Motor neuron (in vitro differentiated cells): ENCODE data around the gene KAT7. TPM values are rescaled to one million over a fixed set of nuclear protein-coding genes. Genes with fewer than 3 reads are reported as not detected.

Experiments used
- ATAC-seq, 8 experiments: fragments of 200-7000 bp; cut with Tn5 transposase; replicated peaks in 6 of 8; 2 replicates each; pipeline ENCODE4 v1.8.0; 2021; ENCODE audit warnings: mild to moderate bottlenecking in 8 of 8, moderate library complexity in 8 of 8
- H3K27ac ChIP-seq, 2 donors: fragments of 250-450 bp; sonication (Bioruptor Pico); 2 replicates each; pipeline ENCODE4 v1.9.0; 2021; ENCODE audit warnings: antibody characterized with exemption in 2 of 2, mild to moderate bottlenecking in 2 of 2, moderate library complexity in 1 of 2
- H3K4me1 ChIP-seq, 2 donors: fragments of 250-450 bp; sonication (Bioruptor Pico); replicated peaks in 1 of 2; 2 replicates each; pipeline ENCODE4 v1.6.1; 2021; ENCODE audit warnings: antibody characterized with exemption in 2 of 2, mild to moderate bottlenecking in 2 of 2, moderate library complexity in 1 of 2
- H3K4me3 ChIP-seq, 5 donors: fragments of 250-450 bp; sonication (Bioruptor Pico); 2 replicates each; pipeline ENCODE4 v1.9.0; 2021; ENCODE audit warnings: antibody characterized with exemption in 5 of 5, mild to moderate bottlenecking in 5 of 5, moderate library complexity in 4 of 5
- WGBS, 10 experiments: fragments of 450-650 bp; shearing (Covaris generic); methylation state at CpG; one replicate each; pipeline ENCODE4 v1.0.0; 2022; 5-methylcytosine and 5-hydroxymethylcytosine counted together
- in situ Hi-C, 9 experiments: fragments of 400-800 bp; cut with MboI; loops; one replicate each; pipeline ENCODE4 v1.15.0; 2021; ENCODE audit warnings: low sequenced_read_pairs in 9 of 9, low pct_unique_long_range_greater_than_20kb in 2 of 9; ENCODE audit not compliant: unreplicated experiment in 9 of 9
- total RNA-seq, 8 experiments: library from RNA; unstranded; fragments of 300-600 nt; gene quantifications; 2 replicates each; pipeline versions ENCODE4 v1.2.3 to v1.2.4, GENCODE V29; 2022

Gene KAT7
- total RNA-seq, 8 experiments from 2014 or later: 18.2 to 45.5 (median 33.7) TPM

GRCh38 chr17:49873926-49874325, 85.4 kb downstream of the KAT7 start:
- in situ Hi-C loops: loop anchor here in 3 of 9 experiments (10.0 to 25.0 kb wide), 2 partner anchors 113 to 121 kb away; partner anchors contain the start of gene DLX3 (in 3 of the 3)
- no peak overlapping the region for H3K27ac ChIP-seq
- H3K4me3 ChIP-seq: no peak overlapping the region
- 20 to 100% (median 43%) methylated on average over 1 to 3 of the region's 3 CpGs; no CpG with 5 or more reads in 5 of the 10 experiments for WGBS, 10 experiments
- no peak for ATAC-seq
- H3K4me1 ChIP-seq: no peaks in the 10 kb centered on the region

- Histone ChIP-seq H3K4me3 (no peak overlapping the region), H3K27ac (no peak overlapping the region), H3K4me1 (no peaks in the 10 kb centered on the region)
- WGBS, 10 experiments: 20 to 100% (median 80%) methylated on average over 1 to 2 of the region's 2 CpGs; no CpG with 5 or more reads in 5 of the 10 experiments
- in situ Hi-C loops: loop anchor here in 3 of 9 experiments (10.0 to 25.0 kb wide), 2 partner anchors 112 to 120 kb away; partner anchors contain the start of gene DLX3 (in 3 of the 3)
- ATAC-seq: no peak
Measured at GRCh38 chr17:49874911-49875310, 86.4 kb downstream of the KAT7 start.

- in situ Hi-C loops: loop anchor here in 1 of 9 experiments (10.0 kb wide), 1 partner anchor 119 kb away; the partner anchor contains the start of gene DLX3
- H3K4me3 ChIP-seq: no peak overlapping the region
Measured at GRCh38 chr17:49875685-49876084, 87.2 kb downstream of the KAT7 start.

GRCh38 chr17:49878931-49879904, 90.7 kb downstream of the KAT7 start:
- H3K4me3 ChIP-seq: no peak overlapping the region
- H3K4me1 ChIP-seq: peaks cover 0 to 3% of the 10 kb centered on the region in 2 donors
- in situ Hi-C loops: loop anchor here in 1 of 9 experiments (10.0 kb wide), 1 partner anchor 116 kb away; the partner anchor contains the start of gene DLX3
- ATAC-seq: no peak
- WGBS, 10 experiments: 0 to 100% (median 59%) methylated on average over 1 to 7 of the region's 14 CpGs
- H3K27ac ChIP-seq: no peak overlapping the region

More at GRCh38 chr17:49875685-49876084, 87.2 kb downstream of the KAT7 start:
- H3K4me1 ChIP-seq: peaks cover 0 to 3% of the 10 kb centered on the region in 2 donors
- no peak overlapping the region for H3K27ac ChIP-seq
- WGBS, 10 experiments: 60% methylated on average over 1 of the region's 9 CpGs; no CpG with 5 or more reads in 9 of the 10 experiments
- ATAC-seq: no peak

- WGBS, 10 experiments: 0 to 47% (median 10%) methylated on average over 2 to 9 of the region's 41 CpGs; no CpG with 5 or more reads in 5 of the 10 experiments
- in situ Hi-C loops: no loop called here
- Histone ChIP-seq H3K4me3 (no peak overlapping the region), H3K4me1 (peaks cover 0 to 3% of the 10 kb centered on the region in 2 donors), H3K27ac (no peak overlapping the region)
- peak; percentile 96 to 99 (median 97) for ATAC-seq
Measured at GRCh38 chr17:49880291-49881053, 92.0 kb downstream of the KAT7 start.

- Histone ChIP-seq H3K4me1 (peaks cover 0 to 3% of the 10 kb centered on the region in 2 donors), H3K27ac (no peak overlapping the region), H3K4me3 (no peak overlapping the region)
- in situ Hi-C loops: no loop called here
- peak in 4 of 8 experiments; percentile 8 to 22 (median 16) for ATAC-seq
- WGBS, 10 experiments: 40% methylated on average over 1 of the region's 5 CpGs; no CpG with 5 or more reads in 9 of the 10 experiments
Measured at GRCh38 chr17:49881054-49881402, 92.5 kb downstream of the KAT7 start.

GRCh38 chr17:49882434-49882833, 94.0 kb downstream of the KAT7 start:
- no peak for ATAC-seq
- in situ Hi-C loops: no loop called here
- Histone ChIP-seq H3K27ac (no peak overlapping the region), H3K4me3 (no peak overlapping the region), H3K4me1 (peaks cover 0 to 3% of the 10 kb centered on the region in 2 donors)
- 20 to 81% (median 40%) methylated on average over 1 to 5 of the region's 7 CpGs; no CpG with 5 or more reads in 6 of the 10 experiments for WGBS, 10 experiments

Other genes starting within 250 kb of the KAT7 start
- 1 to 10 TPM in 1 of 8 experiments, under 1 TPM in 7; 0.16 to 1.3 (median 0.39) TPM for gene NXPH3, start 212.8 kb upstream of the KAT7 start, total RNA-seq
- 10 to 100 TPM; 39.4 to 61.7 (median 45.4) TPM for gene SPOP, start 110.6 kb upstream of the KAT7 start, total RNA-seq
- gene SLC35B1, start 80.7 kb upstream of the KAT7 start, total RNA-seq: 10 to 100 TPM; 35.7 to 66.0 (median 56.1) TPM
- gene FAM117A, start 24.6 kb upstream of the KAT7 start, total RNA-seq: 10 to 100 TPM in 4 of 8 experiments, 1 to 10 TPM in 4; 2.2 to 17.2 (median 9.9) TPM
- 1 to 10 TPM in 1 of 8 experiments, under 1 TPM in 1, not detected in 6; 0.49 to 1.0 TPM for gene TAC4, start 59.4 kb downstream of the KAT7 start, total RNA-seq
- gene DLX4, start 180.5 kb downstream of the KAT7 start, total RNA-seq: 1 to 10 TPM in 4 of 8 experiments, under 1 TPM in 2, not detected in 2; 0.46 to 2.6 (median 1.3) TPM
- under 1 TPM in 7 of 8 experiments, not detected in 1; 0.07 to 0.52 (median 0.21) TPM for gene DLX3, start 206.5 kb downstream of the KAT7 start, total RNA-seq